HG03025 (cell line): ENCODE measurements around the gene HTATIP2.
A peak's percentile ranks its signal among the peaks of the same experiment; 100 is the strongest.
"Not testable (repeated sequence)": the region's sequence is repeated elsewhere in the genome, so short reads cannot be mapped to it uniquely, and the experiment has no call there.

Source experiments
- ATAC-seq: cut with Tn5 transposase; IDR thresholded peaks from one replicate; pipeline ENCODE4 v1.9.1; 2021; ENCODE audit warnings: mild to moderate bottlenecking, moderate library complexity; ENCODE audit not compliant: unreplicated experiment, low FRiP score

HTATIP2 gene

GRCh38 chr11:20369826-20370225 lies 6.3 kb downstream of the HTATIP2 start:
- ATAC-seq = no peak

GRCh38 chr11:20372081-20372626 lies 8.6 kb downstream of the HTATIP2 start:
- no peak for ATAC-seq

- no peak for ATAC-seq
These were observed 9.6 kb downstream of the HTATIP2 start for GRCh38 chr11:20373147-20373546.

- no peak for ATAC-seq
These were observed 10.2 kb downstream of the HTATIP2 start for GRCh38 chr11:20373568-20374209.

GRCh38 chr11:20374741-20375300 lies 11.3 kb downstream of the HTATIP2 start:
- ATAC-seq = no peak

- no peak for ATAC-seq
These were observed 12.7 kb downstream of the HTATIP2 start for GRCh38 chr11:20376162-20376730.

GRCh38 chr11:20385996-20386395 lies 22.5 kb downstream of the HTATIP2 start:
- not testable (repeated sequence) for ATAC-seq

- ATAC-seq = peak; percentile 82
These were observed 24.0 kb downstream of the HTATIP2 start, which contains the start of gene PRMT3 for GRCh38 chr11:20387261-20388095. PRMT3 (plus strand) TSS chr11:20387716; CDS start chr11:20387747, 31 bp downstream.

GRCh38 chr11:20388096-20389055 lies 24.9 kb downstream of the HTATIP2 start:
- ATAC-seq = peak; percentile 11

GRCh38 chr11:20397281-20397680 lies 33.8 kb downstream of the HTATIP2 start:
- ATAC-seq = peak; percentile 72

GRCh38 chr11:20399498-20399897 lies 36.0 kb downstream of the HTATIP2 start:
- no peak for ATAC-seq

GRCh38 chr11:20403059-20403458 lies 39.5 kb downstream of the HTATIP2 start:
- no peak for ATAC-seq

GRCh38 chr11:20406484-20406883 lies 43.0 kb downstream of the HTATIP2 start:
- ATAC-seq = no peak

- ATAC-seq = no peak
These were observed 43.8 kb downstream of the HTATIP2 start for GRCh38 chr11:20407344-20407743.

GRCh38 chr11:20415432-20415831 lies 51.9 kb downstream of the HTATIP2 start:
- ATAC-seq = no peak

- ATAC-seq = no peak
These were observed 54.3 kb downstream of the HTATIP2 start for GRCh38 chr11:20417771-20418170.

GRCh38 chr11:20421946-20422345 lies 58.4 kb downstream of the HTATIP2 start:
- ATAC-seq = no peak

- no peak for ATAC-seq
These were observed 65.7 kb downstream of the HTATIP2 start for GRCh38 chr11:20429216-20429615.
